GM19328 (cell line): ENCODE measurements around the gene RPS4Y1.
"Not testable (repeated sequence)": the region's sequence is repeated elsewhere in the genome, so short reads cannot be mapped to it uniquely, and the experiment has no call there.

ENCODE experiments used
- ATAC-seq: cut with Tn5 transposase; IDR thresholded peaks from one replicate; pipeline ENCODE4 v1.9.1; 2021; ENCODE audit warnings: mild to moderate bottlenecking, moderate library complexity; ENCODE audit not compliant: unreplicated experiment

Gene RPS4Y1

GRCh38 chrY:2841471-2841893 lies at the start of gene RPS4Y1:
RPS4Y1 (plus strand) TSS chrY:2841602; CDS start chrY:2841625, 23 bp downstream.
- ATAC-seq = no peak

GRCh38 chrY:2796977-2797523 lies 44.4 kb upstream of the RPS4Y1 start:
- no peak for ATAC-seq

GRCh38 chrY:2797991-2798390 lies 43.4 kb upstream of the RPS4Y1 start:
- ATAC-seq = no peak

GRCh38 chrY:2800246-2800645 lies 41.2 kb upstream of the RPS4Y1 start:
- ATAC-seq = no peak

- not testable (repeated sequence) for ATAC-seq
These were observed 24.1 kb upstream of the RPS4Y1 start for GRCh38 chrY:2817146-2817896.

GRCh38 chrY:2824471-2824870 lies 16.9 kb upstream of the RPS4Y1 start:
- no peak for ATAC-seq

GRCh38 chrY:2828497-2828896 lies 12.9 kb upstream of the RPS4Y1 start:
- no peak for ATAC-seq

- ATAC-seq = no peak
These were observed 6.2 kb upstream of the RPS4Y1 start for GRCh38 chrY:2835230-2835629.

GRCh38 chrY:2837078-2837477 lies 4.3 kb upstream of the RPS4Y1 start:
- no peak for ATAC-seq

GRCh38 chrY:2837932-2838331 lies 3.5 kb upstream of the RPS4Y1 start:
- ATAC-seq = no peak

- no peak for ATAC-seq
These were observed 5.4 kb downstream of the RPS4Y1 start for GRCh38 chrY:2846791-2847190.

- ATAC-seq = no peak
These were observed 7.0 kb downstream of the RPS4Y1 start for GRCh38 chrY:2848384-2848783.

- ATAC-seq = no peak
These were observed 8.0 kb downstream of the RPS4Y1 start for GRCh38 chrY:2849368-2849767.

- no peak for ATAC-seq
These were observed 12.9 kb downstream of the RPS4Y1 start for GRCh38 chrY:2854145-2854774.

GRCh38 chrY:2857068-2857467 lies 15.7 kb downstream of the RPS4Y1 start:
- no peak for ATAC-seq

GRCh38 chrY:2857686-2858085 lies 16.3 kb downstream of the RPS4Y1 start:
- no peak for ATAC-seq

GRCh38 chrY:2859782-2860181 lies 18.4 kb downstream of the RPS4Y1 start:
- ATAC-seq = no peak

GRCh38 chrY:2860511-2860910 lies 19.1 kb downstream of the RPS4Y1 start:
- no peak for ATAC-seq

GRCh38 chrY:2866581-2866980 lies 25.2 kb downstream of the RPS4Y1 start:
- no peak for ATAC-seq

GRCh38 chrY:2867469-2867868 lies 26.1 kb downstream of the RPS4Y1 start:
- ATAC-seq = no peak

GRCh38 chrY:2868035-2868607 lies 26.7 kb downstream of the RPS4Y1 start:
- ATAC-seq = no peak

GRCh38 chrY:2872234-2872633 lies 30.8 kb downstream of the RPS4Y1 start:
- not testable (repeated sequence) for ATAC-seq
